ENCODE results near the gene HIBADH. TPM values are rescaled to one million over a fixed set of nuclear protein-coding genes. Genes with fewer than 3 reads are reported as not detected.

The HIBADH gene
- total RNA-seq, 1 experiment from 2014 or later = 51.5 TPM

- CTCF ChIA-PET = interaction anchor here (0.6 to 1.1 kb wide), 3 partner anchors 9 to 400 kb away, joined by 3 to 5 read pairs (median 3); no protein-coding TSS in a partner anchor
- no peak for DNase-seq (ENCODE audit: unreplicated experiment)
- H3K4me3 Mint-ChIP-seq (ENCODE audit: unreplicated experiment) = no peak overlapping the region
- peaks cover 5% of the 10 kb centered on the region for H3K4me1 Mint-ChIP-seq (ENCODE audit: insufficient read depth, unreplicated experiment)
- intact Hi-C loops (cut with micrococcal nuclease) = no loop called here
- no peaks in the 10 kb centered on the region for H3K9me3 Mint-ChIP-seq (ENCODE audit: unreplicated experiment)
- BruUV-seq (replicated peaks) = no TSS peak
- no peaks in the 10 kb centered on the region for H3K36me3 Mint-ChIP-seq (ENCODE audit: insufficient read depth, unreplicated experiment)
- H3K27me3 Mint-ChIP-seq (ENCODE audit: insufficient read depth, unreplicated experiment) = no peaks in the 10 kb centered on the region
- no peak overlapping the region for H3K27ac Mint-ChIP-seq (ENCODE audit: low read depth, unreplicated experiment)
- no peak for TF ChIP-seq CTCF (IDR thresholded peaks at IDR 0.05; ENCODE audit: unreplicated experiment)
- POLR2A ChIA-PET = interaction anchor here (0.6 to 1.2 kb wide), 3 partner anchors 31 to 523 kb away, joined by 3 to 14 read pairs (median 3); partner anchors contain the start of genes HIBADH and TAX1BP1
Measured at GRCh38 chr7:27693794-27694193, 31.1 kb upstream of the HIBADH start.

GRCh38 chr7:27690649-27691048 is 28.0 kb upstream of the HIBADH start:
- H3K27ac Mint-ChIP-seq (ENCODE audit: low read depth, unreplicated experiment) = no peak overlapping the region
- no peaks in the 10 kb centered on the region for H3K9me3 Mint-ChIP-seq (ENCODE audit: unreplicated experiment)
- no peaks in the 10 kb centered on the region for H3K27me3 Mint-ChIP-seq (ENCODE audit: insufficient read depth, unreplicated experiment)
- no peak for TF ChIP-seq CTCF (IDR thresholded peaks at IDR 0.05; ENCODE audit: unreplicated experiment)
- ChIA-PET POLR2A (no interaction called here), CTCF (interaction anchor here (0.7 to 1.3 kb wide), 3 partner anchors 52 to 84 kb away, joined by 3 to 4 read pairs (median 4); no protein-coding TSS in a partner anchor)
- intact Hi-C loops (cut with micrococcal nuclease) = loop anchor here (1.0 kb wide), 1 partner anchor 84 kb away; no protein-coding TSS in a partner anchor
- DNase-seq (ENCODE audit: unreplicated experiment) = no peak
- no peaks in the 10 kb centered on the region for H3K4me1 Mint-ChIP-seq (ENCODE audit: insufficient read depth, unreplicated experiment)
- no peak overlapping the region for H3K4me3 Mint-ChIP-seq (ENCODE audit: unreplicated experiment)
- H3K36me3 Mint-ChIP-seq (ENCODE audit: insufficient read depth, unreplicated experiment) = no peaks in the 10 kb centered on the region
- no TSS peak for BruUV-seq (replicated peaks)

- DNase-seq (ENCODE audit: unreplicated experiment) = peak; percentile 37
- H3K4me1 Mint-ChIP-seq (ENCODE audit: insufficient read depth, unreplicated experiment) = no peaks in the 10 kb centered on the region
- no TSS peak for BruUV-seq (replicated peaks)
- H3K27me3 Mint-ChIP-seq (ENCODE audit: insufficient read depth, unreplicated experiment) = no peaks in the 10 kb centered on the region
- no peak overlapping the region for H3K27ac Mint-ChIP-seq (ENCODE audit: low read depth, unreplicated experiment)
- POLR2A ChIA-PET = no interaction called here
- H3K9me3 Mint-ChIP-seq (ENCODE audit: unreplicated experiment) = no peaks in the 10 kb centered on the region
- H3K36me3 Mint-ChIP-seq (ENCODE audit: insufficient read depth, unreplicated experiment) = no peaks in the 10 kb centered on the region
- intact Hi-C loops (cut with micrococcal nuclease) = loop anchor here (1.0 to 10.0 kb wide), 3 partner anchors 85 to 335 kb away; no protein-coding TSS in a partner anchor
- no peak for TF ChIP-seq CTCF (IDR thresholded peaks at IDR 0.05; ENCODE audit: unreplicated experiment)
- CTCF ChIA-PET = interaction anchor here (0.7 kb wide), 1 partner anchor 229 kb away, joined by 3 read pairs; no protein-coding TSS in a partner anchor
- no peak overlapping the region for H3K4me3 Mint-ChIP-seq (ENCODE audit: unreplicated experiment)
Measured at GRCh38 chr7:27689591-27690164, 27.0 kb upstream of the HIBADH start.

GRCh38 chr7:27689150-27689549 is 26.5 kb upstream of the HIBADH start:
- ChIA-PET POLR2A (interaction anchor here (1.4 kb wide), 1 partner anchor 51 kb away, joined by 5 read pairs; no protein-coding TSS in a partner anchor), CTCF (no interaction called here)
- H3K4me3 Mint-ChIP-seq (ENCODE audit: unreplicated experiment) = no peak overlapping the region
- no peaks in the 10 kb centered on the region for H3K27me3 Mint-ChIP-seq (ENCODE audit: insufficient read depth, unreplicated experiment)
- H3K9me3 Mint-ChIP-seq (ENCODE audit: unreplicated experiment) = no peaks in the 10 kb centered on the region
- no peaks in the 10 kb centered on the region for H3K4me1 Mint-ChIP-seq (ENCODE audit: insufficient read depth, unreplicated experiment)
- no peak overlapping the region for H3K27ac Mint-ChIP-seq (ENCODE audit: low read depth, unreplicated experiment)
- no peaks in the 10 kb centered on the region for H3K36me3 Mint-ChIP-seq (ENCODE audit: insufficient read depth, unreplicated experiment)
- BruUV-seq (replicated peaks) = no TSS peak
- no peak for TF ChIP-seq CTCF (IDR thresholded peaks at IDR 0.05; ENCODE audit: unreplicated experiment)
- intact Hi-C loops (cut with micrococcal nuclease) = loop anchor here (1.0 to 10.0 kb wide), 2 partner anchors 232 to 336 kb away; no protein-coding TSS in a partner anchor
- no peak for DNase-seq (ENCODE audit: unreplicated experiment)
